Hepatic stellate cell (primary cell): ENCODE results near the gene MRPL40.
"Not testable (repeated sequence)": the region's sequence is repeated elsewhere in the genome, so short reads cannot be mapped to it uniquely, and the experiment has no call there.

Experiments
- DNase-seq: peaks from one replicate; pipeline ENCODE4 v3.0.0; 2011; ENCODE audit warnings: low spot score

MRPL40 gene

GRCh38 chr22:19442166-19442565 is 9.8 kb downstream of the MRPL40 start:
- no peak for DNase-seq

GRCh38 chr22:19443544-19444211 is 11.3 kb downstream of the MRPL40 start:
- no peak for DNase-seq

- not testable (repeated sequence) for DNase-seq
These were observed 13.1 kb downstream of the MRPL40 start for GRCh38 chr22:19445279-19445982.

DNA sequence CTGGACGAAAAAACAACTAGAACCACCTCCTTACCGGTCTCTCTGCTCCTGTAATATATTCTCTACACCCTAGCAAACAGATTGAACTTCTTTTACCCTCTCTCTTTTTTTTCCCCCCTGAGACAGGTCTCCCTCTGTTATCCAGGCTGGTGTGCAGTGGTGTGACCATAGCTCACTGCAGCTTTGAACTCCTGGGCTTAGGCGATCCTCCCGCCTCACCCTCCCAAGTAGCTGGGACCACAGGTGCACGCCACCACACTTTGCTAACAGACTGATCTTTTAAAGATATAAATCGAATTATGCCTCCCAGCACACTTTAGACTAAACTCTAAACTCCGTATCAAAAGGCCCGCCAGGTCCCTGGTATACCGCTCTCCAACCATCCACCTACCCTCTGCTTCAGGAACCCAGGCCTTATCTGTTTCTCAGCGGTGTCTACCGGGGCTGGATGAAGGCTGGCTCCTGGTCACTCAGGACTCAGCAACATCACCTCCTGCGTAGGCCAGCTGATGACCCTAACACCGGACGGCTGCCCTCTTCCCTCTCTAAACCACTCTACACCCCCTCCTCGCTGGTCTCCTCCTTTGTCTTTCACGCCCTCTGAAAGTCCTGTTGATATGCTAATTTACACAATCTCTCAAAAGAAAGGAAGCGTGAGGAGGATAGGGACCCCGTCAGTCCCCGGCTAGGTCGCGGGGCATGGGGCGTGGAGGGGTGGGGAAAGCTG is 14.4 kb downstream of the MRPL40 start:
- peak; percentile 27 for DNase-seq

GRCh38 chr22:19447330-19448075 is 15.2 kb downstream of the MRPL40 start, which contains the start of gene C22orf39:
TSS of gene C22orf39 (minus strand) at chr22:19447711. CDS start at chr22:19447688, 23 bp downstream.
- DNase-seq, result peak; percentile 98

GRCh38 chr22:19448076-19448607 is 15.8 kb downstream of the MRPL40 start:
- peak; percentile 79 for DNase-seq

DNA sequence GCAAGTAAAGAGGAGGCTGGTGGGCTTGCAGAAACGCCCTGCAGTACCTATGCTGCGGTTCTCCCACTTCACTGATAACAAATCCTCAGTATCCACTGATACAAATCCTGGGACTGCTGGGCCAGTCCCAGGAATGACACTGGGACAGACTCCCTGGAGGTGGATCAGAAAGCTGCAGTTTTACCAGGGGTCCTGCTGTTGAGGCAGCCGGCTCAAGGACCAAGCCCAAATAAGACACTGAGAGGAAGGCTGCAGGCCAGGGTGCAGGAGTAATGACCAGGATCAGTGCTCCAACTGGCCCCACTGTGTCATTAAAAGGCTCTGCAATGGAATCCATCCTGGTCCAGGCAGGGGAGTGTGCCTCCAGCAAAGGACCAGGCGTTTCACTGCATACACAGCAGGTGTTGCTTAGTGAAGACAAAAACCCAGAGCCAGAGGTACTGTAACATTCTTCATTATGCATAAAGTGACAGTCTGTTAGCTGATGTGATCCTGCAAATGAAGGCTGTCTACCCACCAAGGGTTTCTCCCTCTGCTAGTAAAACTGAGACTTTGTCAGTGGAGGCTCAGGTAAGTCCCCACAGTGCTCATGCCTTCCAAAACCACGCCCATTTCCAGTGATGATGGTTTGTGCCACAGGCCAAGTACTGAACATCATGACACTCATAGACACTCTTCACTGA is 16.5 kb downstream of the MRPL40 start:
- no peak for DNase-seq

- no peak for DNase-seq
These were observed 17.1 kb downstream of the MRPL40 start for GRCh38 chr22:19449422-19449767.

- DNase-seq, result no peak
These were observed 18.2 kb downstream of the MRPL40 start for GRCh38 chr22:19450363-19451175.

- no peak for DNase-seq
These were observed 19.2 kb downstream of the MRPL40 start for GRCh38 chr22:19451570-19451969.

DNA sequence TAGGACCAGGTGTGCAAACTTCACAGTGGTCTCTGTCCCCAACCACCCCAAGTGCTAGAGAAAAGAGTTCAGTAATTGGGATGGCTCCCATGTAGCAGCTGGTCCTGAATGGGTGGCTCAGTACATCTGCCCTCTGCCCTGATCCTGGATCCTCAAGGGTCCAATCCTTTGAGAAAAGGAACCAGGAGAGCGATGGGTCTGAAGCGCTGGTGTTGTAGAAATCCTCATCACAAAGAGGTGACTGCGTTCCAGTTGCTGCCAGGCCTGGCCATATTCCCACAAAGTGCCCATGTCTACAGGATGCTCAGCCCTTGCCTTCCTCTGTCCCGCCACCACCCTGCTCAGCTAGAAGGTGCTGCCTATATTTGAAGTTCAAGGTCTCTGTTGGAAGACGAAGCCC is 21.4 kb downstream of the MRPL40 start:
- no peak for DNase-seq

GRCh38 chr22:19454156-19454555 is 21.8 kb downstream of the MRPL40 start:
- DNase-seq, result no peak

DNA sequence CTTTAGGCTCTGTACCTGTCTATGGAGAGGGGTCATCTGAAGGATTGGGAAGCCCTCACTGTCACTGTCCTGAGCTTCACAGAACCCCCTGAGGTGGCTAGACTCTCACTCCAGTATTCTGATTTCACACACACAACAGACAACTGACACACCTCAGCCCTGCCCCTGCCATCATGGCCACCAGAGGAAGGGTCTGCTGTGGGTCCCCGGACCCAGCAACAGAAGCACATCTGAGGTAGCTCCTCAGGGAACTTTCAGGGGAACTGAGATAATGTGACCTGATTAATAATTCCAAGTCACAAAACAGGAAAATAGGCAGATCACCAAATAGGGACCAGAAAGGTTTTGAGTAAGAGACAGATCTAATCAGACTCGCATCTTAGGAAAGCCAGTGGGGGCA is 22.7 kb downstream of the MRPL40 start:
- DNase-seq, result no peak

DNA sequence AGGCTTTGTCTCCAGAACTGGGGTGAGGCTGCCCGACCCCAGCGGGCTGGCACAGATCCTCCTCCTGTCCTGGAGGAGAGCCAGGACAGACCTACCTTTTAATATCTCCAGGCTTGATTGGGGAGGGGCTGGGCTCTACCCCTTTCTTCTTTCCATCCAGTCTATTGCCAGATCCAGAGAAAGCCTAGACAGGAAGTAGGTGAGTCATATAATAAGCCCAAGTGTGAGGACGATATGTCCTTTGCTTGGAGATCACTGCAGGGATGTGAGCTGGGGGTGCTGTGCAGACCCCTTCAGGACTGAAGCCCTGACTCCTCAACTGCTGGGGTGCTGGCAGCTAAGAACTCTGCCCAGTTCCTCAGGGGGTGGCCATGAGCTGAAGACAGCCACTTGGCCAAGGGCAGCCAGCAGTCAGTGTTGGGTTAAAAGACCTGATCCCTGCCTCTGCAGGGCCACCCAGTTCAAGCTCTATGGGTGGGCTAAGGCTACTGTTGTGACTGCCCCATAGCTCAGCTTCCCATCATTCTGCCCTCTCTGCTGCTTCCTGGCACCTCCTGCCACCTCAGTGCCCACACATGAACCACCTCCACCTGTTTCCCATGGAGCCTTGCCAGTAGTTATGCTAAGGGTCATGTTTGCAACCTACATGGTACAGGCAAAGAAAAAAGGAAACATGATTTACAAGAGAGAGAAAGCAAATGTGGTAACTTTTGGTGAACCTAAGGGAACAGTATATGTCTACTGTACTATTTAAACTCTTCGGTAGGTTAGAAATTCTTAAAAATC is 23.4 kb downstream of the MRPL40 start:
- no peak for DNase-seq

- DNase-seq, result no peak
These were observed 24.2 kb downstream of the MRPL40 start for GRCh38 chr22:19456541-19456940.

GRCh38 chr22:19457828-19458428 is 25.6 kb downstream of the MRPL40 start:
- DNase-seq, result no peak

GRCh38 chr22:19460036-19460435 is 27.7 kb downstream of the MRPL40 start:
- DNase-seq, result no peak

DNA sequence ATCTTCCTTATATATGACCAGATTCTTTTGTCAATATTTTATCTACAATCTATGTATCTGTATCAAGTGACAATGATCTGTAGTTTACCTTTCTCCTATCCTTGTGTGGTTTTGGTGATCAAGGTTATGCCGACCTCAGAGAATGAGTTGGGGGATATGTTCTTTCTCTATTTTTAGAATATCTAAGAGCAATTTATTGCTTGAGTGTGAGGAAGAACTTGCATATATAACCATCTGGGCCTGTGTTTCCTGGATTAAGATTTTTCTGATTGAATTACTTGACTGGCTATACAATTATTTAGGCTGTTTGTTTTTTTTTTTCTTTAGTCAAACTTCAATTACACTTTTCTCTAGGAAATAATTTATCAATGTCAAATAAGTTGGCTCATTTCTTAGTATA is 29.2 kb downstream of the MRPL40 start:
- DNase-seq, result no peak

DNA sequence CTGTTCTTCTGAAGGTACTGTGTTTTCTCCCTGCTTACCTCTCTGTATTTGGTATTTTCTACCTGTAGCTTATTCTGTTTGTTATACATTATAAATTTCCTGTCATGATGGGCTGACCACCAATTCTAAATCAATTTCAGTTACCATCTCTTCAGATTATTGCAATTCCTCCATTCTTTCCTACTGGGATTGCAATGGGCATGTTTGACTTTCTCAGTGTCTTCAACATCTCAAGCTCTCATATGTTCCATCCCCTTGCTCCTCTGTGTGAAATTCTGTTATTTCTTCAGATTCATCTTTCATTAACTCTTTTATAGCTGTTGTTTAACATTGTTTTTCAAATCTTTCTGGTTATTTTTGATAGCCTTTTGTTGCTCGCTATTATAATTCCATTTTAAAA is 30.7 kb downstream of the MRPL40 start:
- no peak for DNase-seq
